Measurements from ENCODE around the gene PPP3R2. TPM values are rescaled to one million over a fixed set of nuclear protein-coding genes. Genes with fewer than 3 reads are reported as not detected.
"Not testable (repeated sequence)": the region's sequence is repeated elsewhere in the genome, so short reads cannot be mapped to it uniquely, and the experiment has no call there.

Gene PPP3R2
- total RNA-seq, 2 donors from 2014 or later: 0.12 TPM; not detected in 1

GRCh38 chr9:101549472-101550098 is 45.2 kb downstream of the PPP3R2 start:
- DNase-seq; intact Hi-C loops (cut with DNase I, micrococcal nuclease); ATAC-seq: not testable (repeated sequence)

- DNase-seq (no peak), ATAC-seq (no peak)
- intact Hi-C loops (cut with DNase I, micrococcal nuclease): no loop called here
Measured at GRCh38 chr9:101543098-101543735, 51.6 kb downstream of the PPP3R2 start.

Other genes starting within 250 kb of the PPP3R2 start
- gene BAAT, start 210.0 kb downstream of the PPP3R2 start, total RNA-seq: not detected
- 1 to 10 TPM; 8.1 to 8.8 TPM for gene MRPL50, start 196.4 kb downstream of the PPP3R2 start, total RNA-seq
- gene ZNF189, start 196.1 kb downstream of the PPP3R2 start, total RNA-seq: 10 to 100 TPM; 14.1 to 17.5 TPM
- gene ALDOB, start 159.2 kb downstream of the PPP3R2 start, total RNA-seq: 10 to 100 TPM in 1 of 2 donors, 1 to 10 TPM in 1; 2.7 to 39.3 TPM
- gene RNF20, start 61.1 kb downstream of the PPP3R2 start, total RNA-seq: 10 to 100 TPM; 31.9 to 35.0 TPM
- under 1 TPM; 0.59 to 0.85 TPM for gene GRIN3A, start 143.7 kb upstream of the PPP3R2 start, total RNA-seq